Measurements from ENCODE around the gene TMEM214.
A peak's percentile ranks its signal among the peaks of the same experiment; 100 is the strongest.

The TMEM214 gene

DNA sequence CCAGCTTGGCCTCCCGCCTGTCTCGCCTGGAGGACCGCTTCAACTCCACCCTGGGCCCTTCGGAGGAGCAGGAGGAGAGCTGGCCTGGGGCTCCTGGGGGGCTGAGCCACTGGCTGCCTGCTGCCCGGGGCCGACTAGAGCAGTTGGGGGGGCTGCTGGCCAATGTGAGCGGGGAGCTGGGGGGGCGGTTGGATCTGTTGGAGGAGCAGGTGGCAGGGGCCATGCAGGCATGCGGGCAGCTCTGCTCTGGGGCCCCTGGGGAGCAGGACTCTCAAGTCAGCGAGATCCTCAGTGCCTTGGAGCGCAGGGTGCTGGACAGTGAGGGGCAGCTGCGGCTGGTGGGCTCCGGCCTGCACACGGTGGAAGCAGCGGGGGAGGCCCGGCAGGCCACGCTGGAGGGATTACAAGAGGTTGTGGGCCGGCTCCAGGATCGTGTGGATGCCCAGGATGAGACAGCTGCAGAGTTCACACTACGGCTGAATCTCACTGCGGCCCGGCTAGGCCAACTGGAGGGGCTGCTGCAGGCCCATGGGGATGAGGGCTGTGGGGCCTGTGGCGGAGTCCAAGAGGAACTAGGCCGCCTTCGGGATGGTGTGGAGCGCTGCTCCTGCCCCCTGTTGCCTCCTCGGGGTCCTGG, 50.1 kb downstream of the TMEM214 start:
- no CpG with 5 or more reads among the region's 27 CpGs for WGBS (ENCODE audit: extremely low coverage, insufficient coverage, low lambda C conversion rate)
- H3K27me3 ChIP-seq (ENCODE audit: insufficient read depth, low read length, poor library complexity) = no peaks in the 10 kb centered on the region
- H3K4me3 ChIP-seq (ENCODE audit: low read length) = no peak overlapping the region
- no peaks in the 10 kb centered on the region for H3K79me1 ChIP-seq (ENCODE audit: low read length)
- no peak overlapping the region for H2AK5ac ChIP-seq (ENCODE audit: low read length)
- no peaks in the 10 kb centered on the region for H3K36me3 ChIP-seq (ENCODE audit: control insufficient read depth, insufficient read depth, low read length)
- H3K79me2 ChIP-seq (ENCODE audit: control insufficient read depth, insufficient read depth, low read length) = no peaks in the 10 kb centered on the region
- H2BK5ac ChIP-seq (ENCODE audit: low read length) = no peak overlapping the region
- no peak overlapping the region for H3K56ac ChIP-seq (ENCODE audit: low read length)
- no peak overlapping the region for H3K23ac ChIP-seq (ENCODE audit: low read length)
- H3K4ac ChIP-seq (ENCODE audit: low read depth, low read length) = no peak overlapping the region
- H4K5ac ChIP-seq (ENCODE audit: low read length) = no peak overlapping the region
- H3K4me1 ChIP-seq (ENCODE audit: control insufficient read depth, low read depth, low read length) = peaks cover 2% of the 10 kb centered on the region
- no peak overlapping the region for H2BK15ac ChIP-seq (replicated peaks; ENCODE audit: low read depth)
- H3K4me2 ChIP-seq (ENCODE audit: low read length) = no peak overlapping the region
- no peak overlapping the region for H4K8ac ChIP-seq (ENCODE audit: low read depth, low read length)
- H3K18ac ChIP-seq (ENCODE audit: low read length) = no peak overlapping the region
- H3K9ac ChIP-seq (ENCODE audit: low read length) = no peak overlapping the region
- H2BK120ac ChIP-seq (ENCODE audit: low read depth, low read length) = no peak overlapping the region
- no peak for DNase-seq
- no peak overlapping the region for H3K27ac ChIP-seq (ENCODE audit: low read depth, low read length)

DNA sequence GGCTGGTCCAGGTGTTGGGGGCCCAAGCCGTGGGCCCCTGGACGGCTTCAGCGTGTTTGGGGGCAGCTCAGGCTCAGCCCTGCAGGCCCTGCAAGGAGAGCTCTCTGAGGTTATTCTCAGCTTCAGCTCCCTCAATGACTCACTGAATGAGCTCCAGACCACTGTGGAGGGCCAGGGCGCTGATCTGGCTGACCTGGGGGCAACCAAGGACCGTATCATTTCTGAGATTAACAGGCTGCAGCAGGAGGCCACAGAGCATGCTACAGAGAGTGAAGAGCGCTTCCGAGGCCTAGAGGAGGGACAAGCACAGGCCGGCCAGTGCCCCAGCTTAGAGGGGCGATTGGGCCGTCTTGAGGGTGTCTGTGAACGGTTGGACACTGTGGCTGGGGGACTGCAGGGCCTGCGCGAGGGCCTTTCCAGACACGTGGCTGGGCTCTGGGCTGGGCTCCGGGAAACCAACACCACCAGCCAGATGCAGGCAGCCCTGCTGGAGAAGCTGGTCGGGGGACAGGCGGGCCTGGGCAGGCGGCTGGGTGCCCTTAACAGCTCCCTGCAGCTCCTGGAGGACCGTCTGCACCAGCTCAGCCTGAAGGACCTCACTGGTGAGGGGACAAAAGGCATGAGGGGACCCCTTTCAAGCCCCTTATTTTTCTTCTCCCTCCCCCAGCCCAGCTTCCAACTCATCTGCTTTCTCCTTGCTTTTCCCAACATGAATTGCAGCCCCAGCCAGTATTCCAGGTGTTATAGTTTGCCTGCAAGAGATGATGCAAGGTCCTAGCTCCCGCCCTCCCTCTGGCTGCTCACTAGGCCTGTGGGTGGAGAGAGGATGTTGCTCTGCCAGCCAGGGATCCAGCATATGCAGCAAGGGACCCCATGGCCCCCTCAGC, 50.9 kb downstream of the TMEM214 start:
- no peak overlapping the region for H3K18ac ChIP-seq (ENCODE audit: low read length)
- H3K4me2 ChIP-seq (ENCODE audit: low read length) = no peak overlapping the region
- no peak overlapping the region for H3K4me3 ChIP-seq (ENCODE audit: low read length)
- H2BK15ac ChIP-seq (replicated peaks; ENCODE audit: low read depth) = no peak overlapping the region
- H2BK5ac ChIP-seq (ENCODE audit: low read length) = no peak overlapping the region
- no peak overlapping the region for H3K27ac ChIP-seq (ENCODE audit: low read depth, low read length)
- WGBS (ENCODE audit: extremely low coverage, insufficient coverage, low lambda C conversion rate) = no CpG with 5 or more reads among the region's 20 CpGs
- no peak overlapping the region for H2AK5ac ChIP-seq (ENCODE audit: low read length)
- H3K79me2 ChIP-seq (ENCODE audit: control insufficient read depth, insufficient read depth, low read length) = no peaks in the 10 kb centered on the region
- no peak overlapping the region for H2BK120ac ChIP-seq (ENCODE audit: low read depth, low read length)
- no peak overlapping the region for H4K5ac ChIP-seq (ENCODE audit: low read length)
- no peak overlapping the region for H3K9ac ChIP-seq (ENCODE audit: low read length)
- peaks cover 2% of the 10 kb centered on the region for H3K4me1 ChIP-seq (ENCODE audit: control insufficient read depth, low read depth, low read length)
- peak; percentile 23 for DNase-seq
- H3K4ac ChIP-seq (ENCODE audit: low read depth, low read length) = no peak overlapping the region
- H3K23ac ChIP-seq (ENCODE audit: low read length) = no peak overlapping the region
- H4K8ac ChIP-seq (ENCODE audit: low read depth, low read length) = no peak overlapping the region
- H3K79me1 ChIP-seq (ENCODE audit: low read length) = no peaks in the 10 kb centered on the region
- H3K36me3 ChIP-seq (ENCODE audit: control insufficient read depth, insufficient read depth, low read length) = no peaks in the 10 kb centered on the region
- peak overlapping the region; percentile 44 for H3K56ac ChIP-seq (ENCODE audit: low read length)
- H3K27me3 ChIP-seq (ENCODE audit: insufficient read depth, low read length, poor library complexity) = no peaks in the 10 kb centered on the region

DNA sequence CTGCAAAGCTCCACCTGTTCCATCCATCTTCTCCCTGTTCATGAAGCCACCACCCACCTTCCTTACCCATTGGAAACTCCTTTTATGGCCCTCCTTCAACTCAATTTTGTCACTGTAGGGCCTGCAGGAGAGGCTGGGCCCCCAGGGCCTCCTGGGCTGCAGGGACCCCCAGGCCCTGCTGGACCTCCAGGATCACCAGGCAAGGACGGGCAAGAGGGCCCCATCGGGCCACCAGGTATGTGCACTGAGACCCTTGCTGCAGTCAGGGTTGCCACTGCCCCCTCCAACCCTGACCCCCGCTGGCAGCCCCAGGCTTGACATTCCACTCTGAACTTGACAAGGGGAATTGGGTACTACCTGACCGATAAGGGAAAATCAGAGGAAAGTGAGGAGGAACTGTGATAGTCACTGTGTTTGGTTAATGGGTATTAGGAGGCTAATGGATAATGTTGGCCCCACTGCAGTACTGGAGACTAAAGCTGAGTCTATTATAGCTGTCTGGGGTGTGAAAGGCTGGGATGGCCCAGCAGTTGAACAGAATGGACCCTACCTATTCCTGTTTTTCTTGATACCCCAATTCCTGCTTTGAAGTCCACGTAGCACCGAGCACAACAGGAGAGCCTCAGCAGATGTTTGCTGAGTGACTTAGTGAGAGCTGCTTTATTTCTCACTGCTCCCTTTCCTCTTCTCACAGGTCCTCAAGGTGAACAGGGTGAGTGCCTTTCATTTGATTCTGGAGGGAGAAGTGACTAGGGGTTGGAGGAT, 51.7 kb downstream of the TMEM214 start:
- H3K36me3 ChIP-seq (ENCODE audit: control insufficient read depth, insufficient read depth, low read length) = no peaks in the 10 kb centered on the region
- H2AK5ac ChIP-seq (ENCODE audit: low read length) = no peak overlapping the region
- H2BK5ac ChIP-seq (ENCODE audit: low read length) = no peak overlapping the region
- peaks cover 2% of the 10 kb centered on the region for H3K4me1 ChIP-seq (ENCODE audit: control insufficient read depth, low read depth, low read length)
- no peak overlapping the region for H3K4ac ChIP-seq (ENCODE audit: low read depth, low read length)
- H3K56ac ChIP-seq (ENCODE audit: low read length) = peak overlapping the region; percentile 44
- no peak overlapping the region for H3K27ac ChIP-seq (ENCODE audit: low read depth, low read length)
- H3K79me2 ChIP-seq (ENCODE audit: control insufficient read depth, insufficient read depth, low read length) = no peaks in the 10 kb centered on the region
- no peak overlapping the region for H4K5ac ChIP-seq (ENCODE audit: low read length)
- no peaks in the 10 kb centered on the region for H3K79me1 ChIP-seq (ENCODE audit: low read length)
- H3K4me2 ChIP-seq (ENCODE audit: low read length) = no peak overlapping the region
- H3K9ac ChIP-seq (ENCODE audit: low read length) = no peak overlapping the region
- no peak overlapping the region for H3K23ac ChIP-seq (ENCODE audit: low read length)
- no peak overlapping the region for H4K8ac ChIP-seq (ENCODE audit: low read depth, low read length)
- no peak overlapping the region for H2BK15ac ChIP-seq (replicated peaks; ENCODE audit: low read depth)
- no peak overlapping the region for H3K18ac ChIP-seq (ENCODE audit: low read length)
- no peak overlapping the region for H2BK120ac ChIP-seq (ENCODE audit: low read depth, low read length)
- no peak overlapping the region for H3K4me3 ChIP-seq (ENCODE audit: low read length)
- no peak for DNase-seq
- H3K27me3 ChIP-seq (ENCODE audit: insufficient read depth, low read length, poor library complexity) = no peaks in the 10 kb centered on the region
- whole genome bisulfite sequencing (ENCODE audit: extremely low coverage, insufficient coverage, low lambda C conversion rate) = no CpG with 5 or more reads among the region's 6 CpGs

DNA sequence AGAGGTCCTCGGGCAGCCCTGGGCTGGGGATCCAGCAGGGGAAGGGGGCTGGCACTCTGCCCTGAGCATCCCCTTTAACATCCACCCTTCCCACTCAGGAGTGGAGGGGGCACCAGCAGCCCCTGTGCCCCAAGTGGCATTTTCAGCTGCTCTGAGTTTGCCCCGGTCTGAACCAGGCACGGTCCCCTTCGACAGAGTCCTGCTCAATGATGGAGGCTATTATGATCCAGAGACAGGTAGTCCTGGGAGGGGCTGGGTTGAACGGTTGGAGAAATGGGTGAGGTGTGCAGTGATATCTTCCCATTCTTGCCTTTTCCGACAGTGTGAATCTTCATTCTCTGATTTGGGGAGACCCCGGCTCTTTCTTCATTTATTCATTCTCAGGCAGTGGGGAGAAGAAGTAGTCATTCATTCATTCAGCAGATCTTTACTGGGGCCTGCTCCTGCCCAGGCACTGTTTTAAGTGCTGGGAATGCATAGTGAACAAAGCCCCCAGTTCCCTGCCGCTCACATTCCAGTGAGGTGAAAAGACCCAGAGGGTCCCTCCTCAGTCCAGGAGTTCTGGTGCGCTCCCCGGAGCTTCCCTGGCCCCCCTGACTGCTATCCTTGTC, 52.4 kb downstream of the TMEM214 start:
- no peak overlapping the region for H3K4me3 ChIP-seq (ENCODE audit: low read length)

DNA sequence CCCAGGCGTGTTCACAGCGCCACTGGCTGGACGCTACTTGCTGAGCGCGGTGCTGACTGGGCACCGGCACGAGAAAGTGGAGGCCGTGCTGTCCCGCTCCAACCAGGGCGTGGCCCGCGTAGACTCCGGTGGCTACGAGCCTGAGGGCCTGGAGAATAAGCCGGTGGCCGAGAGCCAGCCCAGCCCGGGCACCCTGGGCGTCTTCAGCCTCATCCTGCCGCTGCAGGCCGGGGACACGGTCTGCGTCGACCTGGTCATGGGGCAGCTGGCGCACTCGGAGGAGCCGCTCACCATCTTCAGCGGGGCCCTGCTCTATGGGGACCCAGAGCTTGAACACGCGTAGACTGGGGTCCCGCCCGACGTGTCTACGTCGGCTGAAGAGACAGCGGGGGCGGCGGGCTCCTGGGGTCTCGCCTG, 52.9 kb downstream of the TMEM214 start:
- WGBS (ENCODE audit: extremely low coverage, insufficient coverage, low lambda C conversion rate) = no CpG with 5 or more reads among the region's 38 CpGs
- no peak overlapping the region for H3K27ac ChIP-seq (ENCODE audit: low read depth, low read length)

More for the DNA sequence above, 52.4 kb downstream of the TMEM214 start:
- no peak overlapping the region for H4K5ac ChIP-seq (ENCODE audit: low read length)
- H3K4me1 ChIP-seq (ENCODE audit: control insufficient read depth, low read depth, low read length) = peaks cover 2% of the 10 kb centered on the region
- H2BK120ac ChIP-seq (ENCODE audit: low read depth, low read length) = no peak overlapping the region
- no peak overlapping the region for H2BK5ac ChIP-seq (ENCODE audit: low read length)
- no peak overlapping the region for H2AK5ac ChIP-seq (ENCODE audit: low read length)
- H3K79me1 ChIP-seq (ENCODE audit: low read length) = no peaks in the 10 kb centered on the region
- H3K79me2 ChIP-seq (ENCODE audit: control insufficient read depth, insufficient read depth, low read length) = no peaks in the 10 kb centered on the region
- H2BK15ac ChIP-seq (replicated peaks; ENCODE audit: low read depth) = no peak overlapping the region
- no peak overlapping the region for H4K8ac ChIP-seq (ENCODE audit: low read depth, low read length)
- no peak overlapping the region for H3K23ac ChIP-seq (ENCODE audit: low read length)
- DNase-seq = no peak
- H3K27me3 ChIP-seq (ENCODE audit: insufficient read depth, low read length, poor library complexity) = no peaks in the 10 kb centered on the region
- H3K27ac ChIP-seq (ENCODE audit: low read depth, low read length) = no peak overlapping the region
- H3K4me2 ChIP-seq (ENCODE audit: low read length) = peak overlapping the region; percentile 87
- H3K18ac ChIP-seq (ENCODE audit: low read length) = no peak overlapping the region
- H3K9ac ChIP-seq (ENCODE audit: low read length) = peak overlapping the region; percentile 92
- peak overlapping the region; percentile 77 for H3K56ac ChIP-seq (ENCODE audit: low read length)
- WGBS (ENCODE audit: extremely low coverage, insufficient coverage, low lambda C conversion rate) = no CpG with 5 or more reads among the region's 10 CpGs
- no peaks in the 10 kb centered on the region for H3K36me3 ChIP-seq (ENCODE audit: control insufficient read depth, insufficient read depth, low read length)
- H3K4ac ChIP-seq (ENCODE audit: low read depth, low read length) = no peak overlapping the region

More for the DNA sequence above, 52.9 kb downstream of the TMEM214 start:
- peak; percentile 64 for DNase-seq
- Histone ChIP-seq H3K4me1 (ENCODE audit: control insufficient read depth, low read depth, low read length) (peaks cover 2% of the 10 kb centered on the region), H4K5ac (ENCODE audit: low read length) (no peak overlapping the region), H3K18ac (ENCODE audit: low read length) (peak overlapping the region; percentile 35), H3K9ac (ENCODE audit: low read length) (peak overlapping the region; percentile 92), H3K4me2 (ENCODE audit: low read length) (peak overlapping the region; percentile 87), H3K79me2 (ENCODE audit: control insufficient read depth, insufficient read depth, low read length) (no peaks in the 10 kb centered on the region), H2BK5ac (ENCODE audit: low read length) (no peak overlapping the region), H2BK15ac (replicated peaks; ENCODE audit: low read depth) (no peak overlapping the region), H3K4ac (ENCODE audit: low read depth, low read length) (no peak overlapping the region), H3K79me1 (ENCODE audit: low read length) (no peaks in the 10 kb centered on the region), H2BK120ac (ENCODE audit: low read depth, low read length) (no peak overlapping the region), H3K23ac (ENCODE audit: low read length) (peak overlapping the region; percentile 1), H3K56ac (ENCODE audit: low read length) (peak overlapping the region; percentile 77), H3K36me3 (ENCODE audit: control insufficient read depth, insufficient read depth, low read length) (no peaks in the 10 kb centered on the region), H3K4me3 (ENCODE audit: low read length) (peak overlapping the region; percentile 38), H2AK5ac (ENCODE audit: low read length) (no peak overlapping the region), H3K27me3 (ENCODE audit: insufficient read depth, low read length, poor library complexity) (no peaks in the 10 kb centered on the region), H4K8ac (ENCODE audit: low read depth, low read length) (peak overlapping the region; percentile 59)
